Neural cell (in vitro differentiated cells): ENCODE measurements around the gene MARCHF9.

ENCODE experiments used
- POLR2AphosphoS5 ChIP-seq: IDR thresholded peaks from 2 replicates; pipeline ENCODE4 v1.6.1; 2012
- RAD21 ChIP-seq: fragments of 450-650 bp; conservative IDR thresholded peaks from 2 replicates; pipeline ENCODE4 v1.6.1; 2014; ENCODE audit warnings: antibody characterized with exemption, mild to moderate bottlenecking, moderate library complexity
- SMC3 ChIP-seq: fragments of 450-650 bp; conservative IDR thresholded peaks from 2 replicates; pipeline ENCODE4 v1.6.1; 2014; ENCODE audit warnings: antibody characterized with exemption, mild to moderate bottlenecking, moderate library complexity; ENCODE audit not compliant: poor library complexity
- TAF1 ChIP-seq: IDR thresholded peaks from 2 replicates; pipeline ENCODE4 v1.6.1; 2012; ENCODE audit warnings: low read depth
- TF ChIP-seq, protein P1 (sequence below): fragments of 450-650 bp; IDR thresholded peaks from 2 replicates; pipeline ENCODE4 v1.5.1; 2014; ENCODE audit warnings: antibody characterized with exemption, mild to moderate bottlenecking, moderate library complexity; ENCODE audit not compliant: poor library complexity, severe bottlenecking

DNA sequence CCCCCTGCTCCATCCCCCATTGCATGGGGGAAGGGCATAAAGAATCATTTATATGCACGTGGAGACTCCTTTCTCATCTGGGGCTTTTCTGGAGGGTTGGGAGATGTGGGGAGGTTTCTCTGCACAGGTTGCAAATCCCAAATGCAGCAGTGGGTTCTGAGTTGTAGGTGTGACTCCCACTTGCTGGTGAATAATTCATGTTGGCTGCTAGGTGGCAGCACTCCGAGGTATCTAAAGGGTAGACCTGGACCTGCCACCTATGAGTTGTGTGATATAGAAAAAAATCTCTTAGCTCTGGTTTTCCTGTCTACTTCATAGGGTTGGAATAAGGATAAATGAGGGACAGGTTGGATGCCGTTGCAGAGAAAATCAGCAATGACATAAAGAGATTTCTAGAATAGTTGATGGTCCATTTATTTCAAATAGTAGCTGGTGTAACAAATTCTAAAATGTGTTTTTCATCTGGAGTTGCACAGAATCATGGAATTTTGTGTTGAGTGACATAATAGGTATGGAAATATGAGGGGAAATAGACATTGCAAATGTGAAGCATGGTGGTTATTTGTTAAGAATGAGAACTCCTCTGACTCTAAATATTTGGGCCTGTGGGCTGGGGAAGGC lies 4.6 kb downstream of the MARCHF9 start:
- TF ChIP-seq, protein P1, sequence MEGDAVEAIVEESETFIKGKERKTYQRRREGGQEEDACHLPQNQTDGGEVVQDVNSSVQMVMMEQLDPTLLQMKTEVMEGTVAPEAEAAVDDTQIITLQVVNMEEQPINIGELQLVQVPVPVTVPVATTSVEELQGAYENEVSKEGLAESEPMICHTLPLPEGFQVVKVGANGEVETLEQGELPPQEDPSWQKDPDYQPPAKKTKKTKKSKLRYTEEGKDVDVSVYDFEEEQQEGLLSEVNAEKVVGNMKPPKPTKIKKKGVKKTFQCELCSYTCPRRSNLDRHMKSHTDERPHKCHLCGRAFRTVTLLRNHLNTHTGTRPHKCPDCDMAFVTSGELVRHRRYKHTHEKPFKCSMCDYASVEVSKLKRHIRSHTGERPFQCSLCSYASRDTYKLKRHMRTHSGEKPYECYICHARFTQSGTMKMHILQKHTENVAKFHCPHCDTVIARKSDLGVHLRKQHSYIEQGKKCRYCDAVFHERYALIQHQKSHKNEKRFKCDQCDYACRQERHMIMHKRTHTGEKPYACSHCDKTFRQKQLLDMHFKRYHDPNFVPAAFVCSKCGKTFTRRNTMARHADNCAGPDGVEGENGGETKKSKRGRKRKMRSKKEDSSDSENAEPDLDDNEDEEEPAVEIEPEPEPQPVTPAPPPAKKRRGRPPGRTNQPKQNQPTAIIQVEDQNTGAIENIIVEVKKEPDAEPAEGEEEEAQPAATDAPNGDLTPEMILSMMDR: peak; percentile 72
- no peak for TF ChIP-seq TAF1
- peak; percentile 35 for TF ChIP-seq RAD21
- no peak for TF ChIP-seq POLR2AphosphoS5
- peak; percentile 49 for TF ChIP-seq SMC3
